ENCODE measurements around the gene NPR2. TPM values are rescaled to one million over a fixed set of nuclear protein-coding genes. Genes with fewer than 3 reads are reported as not detected.

Gene NPR2
- total RNA-seq, 4 donors from 2014 or later, result 1.1 to 6.8 (median 4.9) TPM

DNA sequence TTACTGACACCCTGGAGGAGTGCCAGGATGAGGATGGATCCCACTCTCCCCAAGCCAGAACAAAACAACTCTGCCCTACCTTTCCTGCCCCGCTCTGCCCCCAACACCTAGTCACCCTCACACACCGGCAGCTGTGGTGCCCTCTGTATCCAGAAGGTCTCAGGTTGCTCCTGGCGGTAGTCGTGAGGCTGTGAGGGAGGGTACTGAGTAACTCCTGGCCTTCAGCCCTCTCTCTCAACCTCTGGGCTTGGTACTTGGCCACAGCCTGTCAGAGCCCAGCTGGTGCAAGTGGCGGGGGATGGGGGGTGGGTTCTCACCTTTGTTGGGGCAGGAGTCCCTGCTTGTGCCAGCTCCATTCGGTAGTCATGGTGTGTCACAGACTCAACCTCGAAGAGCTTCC lies 18.7 kb downstream of the NPR2 start:
- Histone ChIP-seq H3K9me3 (no peaks in the 10 kb centered on the region), H3K27me3 (no peaks in the 10 kb centered on the region), H3K4me3 (no peak overlapping the region), H3K27ac (no peak overlapping the region), H3K36me3 (peaks cover 0 to 17% (median 0%) of the 10 kb centered on the region in 4 donors), H3K4me1 (peaks cover 21 to 34% (median 30%) of the 10 kb centered on the region in 4 donors)
- 97% methylated on average over 7 of the region's 7 CpGs; no CpG with 5 or more reads in 1 of the 2 donors for WGBS, 2 donors (ENCODE audit: low coverage in 1 of 2)
- intact Hi-C loops (cut with DNase I; ENCODE audit: low total_unique reads), result no loop called here
- no peak for DNase-seq
- in situ Hi-C loops (cut with MboI; ENCODE audit: low pct_ligation_motif_present in 1 of 4, low pct_unique_long_range_greater_than_20kb in 1 of 4, low sequenced_read_pairs in 3 of 4), result loop anchor here in 1 of 4 donors (10.0 kb wide), 1 partner anchor 75 kb away; the partner anchor contains the start of genes CREB3 and TLN1
- TF ChIP-seq POLR2A (IDR thresholded peaks at IDR 0.05) (no peak), EP300 (IDR thresholded peaks at IDR 0.05; ENCODE audit: low read depth) (no peak), POLR2AphosphoS5 (IDR thresholded peaks at IDR 0.05) (no peak)
- TF ChIP-seq, protein P1, sequence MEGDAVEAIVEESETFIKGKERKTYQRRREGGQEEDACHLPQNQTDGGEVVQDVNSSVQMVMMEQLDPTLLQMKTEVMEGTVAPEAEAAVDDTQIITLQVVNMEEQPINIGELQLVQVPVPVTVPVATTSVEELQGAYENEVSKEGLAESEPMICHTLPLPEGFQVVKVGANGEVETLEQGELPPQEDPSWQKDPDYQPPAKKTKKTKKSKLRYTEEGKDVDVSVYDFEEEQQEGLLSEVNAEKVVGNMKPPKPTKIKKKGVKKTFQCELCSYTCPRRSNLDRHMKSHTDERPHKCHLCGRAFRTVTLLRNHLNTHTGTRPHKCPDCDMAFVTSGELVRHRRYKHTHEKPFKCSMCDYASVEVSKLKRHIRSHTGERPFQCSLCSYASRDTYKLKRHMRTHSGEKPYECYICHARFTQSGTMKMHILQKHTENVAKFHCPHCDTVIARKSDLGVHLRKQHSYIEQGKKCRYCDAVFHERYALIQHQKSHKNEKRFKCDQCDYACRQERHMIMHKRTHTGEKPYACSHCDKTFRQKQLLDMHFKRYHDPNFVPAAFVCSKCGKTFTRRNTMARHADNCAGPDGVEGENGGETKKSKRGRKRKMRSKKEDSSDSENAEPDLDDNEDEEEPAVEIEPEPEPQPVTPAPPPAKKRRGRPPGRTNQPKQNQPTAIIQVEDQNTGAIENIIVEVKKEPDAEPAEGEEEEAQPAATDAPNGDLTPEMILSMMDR (IDR thresholded peaks at IDR 0.05), result no peak

DNA sequence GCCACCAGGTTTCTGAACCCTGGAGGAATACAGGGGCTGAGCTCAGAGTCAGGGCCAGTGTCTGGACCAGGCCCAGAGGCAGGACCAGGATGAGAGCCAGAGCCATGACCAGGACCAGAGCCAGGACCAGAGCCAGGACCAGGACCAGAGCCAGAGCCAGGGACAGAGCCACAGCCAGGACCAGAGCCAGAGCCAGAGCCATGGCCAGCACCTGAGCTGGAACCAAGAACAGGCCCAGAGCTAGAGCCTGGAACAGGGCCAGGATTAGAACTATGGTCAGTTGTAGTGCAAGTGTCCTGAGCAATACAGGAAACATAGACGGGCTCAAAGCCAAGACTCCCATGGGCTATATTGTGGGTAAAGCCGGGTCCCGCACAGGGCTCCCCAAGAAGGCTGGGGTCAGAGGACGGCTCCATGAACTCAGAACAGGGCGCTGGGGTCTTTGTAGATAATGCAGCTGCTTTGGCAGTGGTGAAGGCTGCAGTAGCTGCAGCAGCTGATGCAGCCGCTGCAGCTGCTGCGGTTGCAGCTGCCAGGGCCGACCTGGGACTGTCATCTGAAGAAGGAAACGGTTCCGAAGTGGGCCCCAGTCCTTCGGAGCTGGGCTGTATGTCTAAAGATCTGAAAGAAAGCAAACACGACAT lies 20.1 kb downstream of the NPR2 start:
- intact Hi-C loops (cut with DNase I; ENCODE audit: low total_unique reads) (no loop called here), in situ Hi-C loops (cut with MboI; ENCODE audit: low pct_ligation_motif_present in 1 of 4, low pct_unique_long_range_greater_than_20kb in 1 of 4, low sequenced_read_pairs in 3 of 4) (loop anchor here in 1 of 4 donors (10.0 kb wide), 1 partner anchor 77 kb away; the partner anchor contains the start of genes CREB3 and TLN1)
- no peaks in the 10 kb centered on the region for H3K9me3 ChIP-seq
- H3K27me3 ChIP-seq, result no peaks in the 10 kb centered on the region
- no peak for TF ChIP-seq POLR2AphosphoS5 (IDR thresholded peaks at IDR 0.05)
- TF ChIP-seq EP300 (IDR thresholded peaks at IDR 0.05; ENCODE audit: low read depth), result no peak
- no peak for TF ChIP-seq POLR2A (IDR thresholded peaks at IDR 0.05)
- TF ChIP-seq, protein P1 (IDR thresholded peaks at IDR 0.05), result no peak
- peaks cover 21 to 38% (median 30%) of the 10 kb centered on the region in 4 donors for H3K4me1 ChIP-seq
- 17% methylated on average over 12 of the region's 12 CpGs; no CpG with 5 or more reads in 1 of the 2 donors for WGBS, 2 donors (ENCODE audit: low coverage in 1 of 2)
- H3K27ac ChIP-seq, result peak overlapping the region; percentile 76 to 100 (median 90)
- peaks cover 0 to 11% (median 0%) of the 10 kb centered on the region in 4 donors for H3K36me3 ChIP-seq
- H3K4me3 ChIP-seq, result peak overlapping the region in 3 of 4 donors; percentile 24 to 56 (median 37)
- DNase-seq, result no peak

DNA sequence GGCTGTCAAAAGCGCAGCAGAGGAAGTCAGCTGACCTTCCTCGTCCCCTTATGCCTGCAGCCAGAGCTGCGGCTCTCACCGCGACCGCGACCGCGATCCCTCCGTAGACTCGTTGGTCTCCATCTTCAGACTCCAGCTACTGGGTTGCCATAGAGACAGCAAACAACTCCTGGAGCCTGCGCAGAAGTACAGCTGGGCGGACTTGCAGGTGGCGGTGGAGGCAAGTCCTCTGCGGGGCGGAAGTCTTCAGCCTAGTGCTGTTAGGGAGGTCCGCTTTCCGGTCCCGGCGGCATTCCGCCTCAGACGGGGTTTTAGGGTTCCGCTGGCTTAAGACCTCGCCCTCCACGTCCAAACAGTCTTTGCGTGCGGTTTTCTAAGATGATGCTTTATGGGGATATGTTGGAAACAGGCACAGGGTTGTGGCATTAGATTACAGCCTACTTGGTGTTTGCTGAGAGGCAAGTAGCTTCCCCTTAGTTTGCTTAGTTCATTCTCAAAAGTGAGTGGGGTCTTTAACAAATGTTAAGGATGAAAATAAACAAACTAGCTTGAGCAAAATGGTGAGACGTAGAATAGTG lies 20.7 kb downstream of the NPR2 start, which contains the start of gene SPAG8:
Gene SPAG8 (minus strand): TSS at position 238 of the 578 bp plus-strand sequence. CDS start 115 bp downstream, at position 123.
- H3K9me3 ChIP-seq, result no peaks in the 10 kb centered on the region
- intact Hi-C loops (cut with DNase I; ENCODE audit: low total_unique reads), result no loop called here
- in situ Hi-C loops (cut with MboI; ENCODE audit: low pct_ligation_motif_present in 1 of 4, low pct_unique_long_range_greater_than_20kb in 1 of 4, low sequenced_read_pairs in 3 of 4), result loop anchor here in 1 of 4 donors (10.0 kb wide), 1 partner anchor 77 kb away; the partner anchor contains the start of genes CREB3 and TLN1

More for the DNA sequence above, 20.7 kb downstream of the NPR2 start, which contains the start of gene SPAG8:
- 2 to 13% methylated on average over 1 to 26 of the region's 28 CpGs for WGBS, 2 donors (ENCODE audit: low coverage in 1 of 2)
- Histone ChIP-seq H3K27ac (peak within 1 kb of the TSS; percentile 76 to 100 (median 100)), H3K4me3 (peak within 1 kb of the TSS in 3 of 4 donors; percentile 24 to 56 (median 37)), H3K27me3 (no peaks in the 10 kb centered on the region), H3K36me3 (peaks cover 0 to 5% (median 0%) of the 10 kb centered on the region in 4 donors), H3K4me1 (peaks cover 21 to 38% (median 30%) of the 10 kb centered on the region in 4 donors)
- peak; percentile 65 to 75 (median 66) for TF ChIP-seq POLR2AphosphoS5 (IDR thresholded peaks at IDR 0.05)
- TF ChIP-seq, protein P1 (IDR thresholded peaks at IDR 0.05), result no peak
- peak; percentile 59 for TF ChIP-seq POLR2A (IDR thresholded peaks at IDR 0.05)
- peak; percentile 95 for DNase-seq

Measured in transverse colon (tissue), 4 donors.